Trophoblast cell (in vitro differentiated cells and primary cell): ENCODE data around the gene C17orf100. TPM values are rescaled to one million over a fixed set of nuclear protein-coding genes. Genes with fewer than 3 reads are reported as not detected.
A peak's percentile ranks its signal among the peaks of the same experiment; 100 is the strongest.

Source experiments
- DNase-seq, 2 donors: peaks; one replicate each; pipeline ENCODE4 v3.0.0-alpha.2; 2016
- H2AFZ ChIP-seq: 2 replicates; pipeline ENCODE4 v1.6.1; 2013; ENCODE audit warnings: low read length, moderate library complexity, mild to moderate bottlenecking; ENCODE audit not compliant: insufficient read depth, poor library complexity
- H2AK5ac ChIP-seq: 2 replicates; pipeline ENCODE4 v1.6.1; 2013; ENCODE audit warnings: mild to moderate bottlenecking, low read length
- H2BK120ac ChIP-seq: 2 replicates; pipeline ENCODE4 v1.6.1; 2013; ENCODE audit warnings: low read length, mild to moderate bottlenecking, moderate library complexity; ENCODE audit not compliant: insufficient read depth, poor library complexity
- H2BK12ac ChIP-seq: 2 replicates; pipeline ENCODE4 v1.6.1; 2013; ENCODE audit warnings: mild to moderate bottlenecking, low read length, moderate library complexity
- H2BK5ac ChIP-seq: 2 replicates; pipeline ENCODE4 v1.6.1; 2013; ENCODE audit warnings: low read length, low read depth, moderate library complexity, mild to moderate bottlenecking; ENCODE audit not compliant: poor library complexity
- H3K14ac ChIP-seq: 2 replicates; pipeline ENCODE4 v1.6.1; 2013; ENCODE audit warnings: mild to moderate bottlenecking, low read length
- H3K18ac ChIP-seq: 2 replicates; pipeline ENCODE4 v1.6.1; 2013; ENCODE audit warnings: mild to moderate bottlenecking, low read length
- H3K23ac ChIP-seq: 2 replicates; pipeline ENCODE4 v1.6.1; 2013; ENCODE audit warnings: low read length
- H3K27ac ChIP-seq: 2 replicates; pipeline ENCODE4 v1.5.1; 2013; ENCODE audit warnings: low read depth, mild to moderate bottlenecking, inconsistent platforms, low read length, moderate library complexity
- H3K27me3 ChIP-seq: 2 replicates; pipeline ENCODE4 v1.6.1; 2013; ENCODE audit warnings: inconsistent platforms, mild to moderate bottlenecking, low read length, moderate library complexity; ENCODE audit not compliant: insufficient read depth
- H3K36me3 ChIP-seq, 2 experiments: 1 replicate in 1 of 2; 2 replicates in 1 of 2; pipeline ENCODE4 v1.6.1; 2013; ENCODE audit warnings: low read length in 2 of 2, mild to moderate bottlenecking in 2 of 2, moderate library complexity in 1 of 2; ENCODE audit not compliant: insufficient read depth in 2 of 2, control insufficient read depth in 1 of 2
- H3K4ac ChIP-seq: 2 replicates; pipeline ENCODE4 v1.6.1; 2013; ENCODE audit warnings: low read depth, mild to moderate bottlenecking, low read length, moderate library complexity
- H3K4me1 ChIP-seq, 2 experiments: 1 replicate in 1 of 2; 2 replicates in 1 of 2; pipeline ENCODE4 v1.6.1; 2013; ENCODE audit warnings: low read length in 2 of 2, mild to moderate bottlenecking in 2 of 2, moderate library complexity in 1 of 2; ENCODE audit not compliant: insufficient read depth in 2 of 2, control insufficient read depth in 1 of 2
- H3K4me2 ChIP-seq: 2 replicates; pipeline ENCODE4 v1.6.1; 2013; ENCODE audit warnings: inconsistent platforms, mild to moderate bottlenecking, low read length, moderate library complexity
- H3K4me3 ChIP-seq: 2 replicates; pipeline ENCODE4 v1.5.1; 2013; ENCODE audit warnings: mild to moderate bottlenecking, low read depth, low read length, inconsistent platforms
- H3K79me1 ChIP-seq: one replicate; pipeline ENCODE4 v1.6.1; 2013; ENCODE audit warnings: low read length
- H3K79me2 ChIP-seq: 2 replicates; pipeline ENCODE4 v1.6.1; 2013; ENCODE audit warnings: low read length, mild to moderate bottlenecking; ENCODE audit not compliant: control insufficient read depth, insufficient read depth, poor library complexity
- H3K9ac ChIP-seq: 2 replicates; pipeline ENCODE4 v1.6.1; 2013; ENCODE audit warnings: mild to moderate bottlenecking, low read length
- H3K9me3 ChIP-seq: 2 replicates; pipeline ENCODE4 v1.6.1; 2013; ENCODE audit warnings: low read depth, mild to moderate bottlenecking, control low read depth, inconsistent platforms, low read length; ENCODE audit not compliant: insufficient read depth
- H4K12ac ChIP-seq: 2 replicates; pipeline ENCODE4 v1.6.1; 2013; ENCODE audit warnings: low read depth, mild to moderate bottlenecking, low read length, moderate library complexity
- H4K8ac ChIP-seq: 2 replicates; pipeline ENCODE4 v1.6.1; 2013; ENCODE audit warnings: low read depth, mild to moderate bottlenecking, low read length, moderate library complexity
- H4K91ac ChIP-seq: one replicate; pipeline ENCODE4 v1.6.1; 2013; ENCODE audit warnings: low read depth, mild to moderate bottlenecking, low read length, moderate library complexity
- WGBS: extraction: QIAGEN DNeasy Blood & Tissue Kit; methylation state at CpG from one replicate; pipeline ENCODE4 v1.1.7; 2013; ENCODE audit warnings: missing lambda C conversion rate; ENCODE audit not compliant: insufficient read length, insufficient coverage; ENCODE audit errors: extremely low coverage; 5-methylcytosine and 5-hydroxymethylcytosine counted together
- polyA plus RNA-seq: library from polyadenylated mRNA; stranded (reverse); fragments of 200-250 nt; gene quantifications from 2 replicates; pipeline ENCODE4 v1.2.3, GENCODE V29; 2013

Gene C17orf100
- polyA plus RNA-seq, result 2.0 and 2.1 TPM in 2 replicates

GRCh38 chr17:6651354-6651918 is at the start of gene C17orf100, which contains the start of gene MED31:
TSS of gene C17orf100 (plus strand) at chr17:6651762. CDS start at chr17:6651914, 152 bp downstream.
TSS of gene MED31 (minus strand) at chr17:6651605. CDS start at chr17:6651528, 77 bp downstream.
- Histone ChIP-seq H2BK12ac (peak within 1 kb of the TSS; percentile 44), H4K12ac (peak within 1 kb of the TSS; percentile 79), H3K9me3 (peaks cover 2% of the 10 kb centered on the region)

GRCh38 chr17:6602141-6602540 is 49.4 kb upstream of the C17orf100 start:
- Histone ChIP-seq H3K4me2 (no peak overlapping the region), H3K79me2 (no peaks in the 10 kb centered on the region), H3K36me3 (peaks cover 2 to 17% of the 10 kb centered on the region in 2 experiments), H2BK12ac (no peak overlapping the region), H3K4me3 (no peak overlapping the region), H3K4ac (no peak overlapping the region), H3K27ac (no peak overlapping the region), H3K9me3 (no peaks in the 10 kb centered on the region), H2BK5ac (no peak overlapping the region), H3K79me1 (no peaks in the 10 kb centered on the region), H2AK5ac (no peak overlapping the region), H2BK120ac (no peak overlapping the region), H4K8ac (no peak overlapping the region), H4K91ac (no peak overlapping the region), H3K14ac (no peak overlapping the region), H2AFZ (no peak overlapping the region), H3K18ac (no peak overlapping the region), H3K27me3 (no peaks in the 10 kb centered on the region), H3K9ac (no peak overlapping the region), H3K4me1 (no peaks in the 10 kb centered on the region), H3K23ac (no peak overlapping the region), H4K12ac (no peak overlapping the region)
- WGBS, result no CpG with 5 or more reads among the region's 2 CpGs
- DNase-seq, result no peak

More at GRCh38 chr17:6651354-6651918, at the start of gene C17orf100, which contains the start of gene MED31:
- Histone ChIP-seq H4K8ac (peak within 1 kb of the TSS; percentile 93), H3K27ac (peak within 1 kb of the TSS; percentile 63), H3K4me2 (peak within 1 kb of the TSS; percentile 90), H2AK5ac (peak within 1 kb of the TSS; percentile 90), H3K4me3 (peak within 1 kb of the TSS; percentile 82), H3K14ac (peak within 1 kb of the TSS; percentile 91), H3K18ac (peak within 1 kb of the TSS; percentile 82), H2BK120ac (peak within 1 kb of the TSS; percentile 71), H3K4ac (peak within 1 kb of the TSS; percentile 84), H3K27me3 (peaks cover 17% of the 10 kb centered on the region), H2AFZ (peak within 1 kb of the TSS; percentile 94), H3K4me1 (peaks cover 12 to 19% of the 10 kb centered on the region in 2 experiments), H3K36me3 (peaks cover 3 to 7% of the 10 kb centered on the region in 2 experiments), H3K23ac (no peak within 1 kb of the TSS), H2BK5ac (peak within 1 kb of the TSS; percentile 24), H3K79me1 (peaks cover 8% of the 10 kb centered on the region), H4K91ac (peak within 1 kb of the TSS; percentile 94), H3K9ac (peak within 1 kb of the TSS; percentile 84), H3K79me2 (peaks cover 2% of the 10 kb centered on the region)
- no CpG with 5 or more reads among the region's 35 CpGs for WGBS
- DNase-seq, result peak; percentile 98 to 99

GRCh38 chr17:6603744-6604325 is 47.7 kb upstream of the C17orf100 start:
- Histone ChIP-seq H3K23ac (no peak overlapping the region), H2BK5ac (no peak overlapping the region), H3K4ac (no peak overlapping the region), H3K79me2 (no peaks in the 10 kb centered on the region), H2AFZ (no peak overlapping the region), H4K12ac (no peak overlapping the region), H3K79me1 (no peaks in the 10 kb centered on the region), H2BK12ac (no peak overlapping the region), H3K4me2 (no peak overlapping the region), H3K9ac (no peak overlapping the region), H3K9me3 (no peaks in the 10 kb centered on the region), H3K27ac (no peak overlapping the region), H2BK120ac (no peak overlapping the region), H3K14ac (no peak overlapping the region), H3K18ac (no peak overlapping the region), H4K91ac (no peak overlapping the region), H2AK5ac (no peak overlapping the region), H3K4me3 (no peak overlapping the region), H3K36me3 (peaks cover 2 to 24% of the 10 kb centered on the region in 2 experiments), H4K8ac (no peak overlapping the region), H3K27me3 (no peaks in the 10 kb centered on the region), H3K4me1 (no peaks in the 10 kb centered on the region)
- WGBS, result no CpG with 5 or more reads among the region's 3 CpGs
- DNase-seq, result no peak

- no peak overlapping the region for H4K91ac ChIP-seq
- H3K27ac ChIP-seq, result no peak overlapping the region
- H3K9me3 ChIP-seq, result no peaks in the 10 kb centered on the region
- no peaks in the 10 kb centered on the region for H3K79me2 ChIP-seq
- DNase-seq, result no peak
- no peaks in the 10 kb centered on the region for H3K4me1 ChIP-seq
- H3K4me3 ChIP-seq, result no peak overlapping the region
- H3K4me2 ChIP-seq, result no peak overlapping the region
- no peak overlapping the region for H3K9ac ChIP-seq
- H3K18ac ChIP-seq, result no peak overlapping the region
- H4K8ac ChIP-seq, result no peak overlapping the region
- no peaks in the 10 kb centered on the region for H3K27me3 ChIP-seq
- no peak overlapping the region for H2BK5ac ChIP-seq
- peaks cover 2 to 34% of the 10 kb centered on the region in 2 experiments for H3K36me3 ChIP-seq
- WGBS, result no CpG with 5 or more reads among the region's 6 CpGs
- no peak overlapping the region for H2AFZ ChIP-seq
- H2BK120ac ChIP-seq, result no peak overlapping the region
- H3K79me1 ChIP-seq, result no peaks in the 10 kb centered on the region
- no peak overlapping the region for H3K14ac ChIP-seq
- no peak overlapping the region for H3K4ac ChIP-seq
- no peak overlapping the region for H2BK12ac ChIP-seq
- no peak overlapping the region for H4K12ac ChIP-seq
- no peak overlapping the region for H3K23ac ChIP-seq
- no peak overlapping the region for H2AK5ac ChIP-seq
Measured at GRCh38 chr17:6605142-6605541, 46.4 kb upstream of the C17orf100 start.
